Left ventricle myocardium inferior (tissue), 1 donor: ENCODE data around the gene NKTR. TPM values are rescaled to one million over a fixed set of nuclear protein-coding genes. Genes with fewer than 3 reads are reported as not detected.

Source experiments
- DNase-seq: peaks from one replicate; pipeline ENCODE4 v3.0.0-alpha.2; 2020
- H3K27ac ChIP-seq: fragments of 200-600 bp; replicated peaks from 2 replicates; pipeline ENCODE4 v1.8.0; 2021
- H3K27me3 ChIP-seq: fragments of 200-600 bp; 2 replicates; pipeline ENCODE4 v1.8.0; 2021; ENCODE audit warnings: low read depth
- H3K36me3 ChIP-seq: fragments of 200-600 bp; 2 replicates; pipeline ENCODE4 v1.8.0; 2021
- H3K4me1 ChIP-seq: fragments of 200-600 bp; 2 replicates; pipeline ENCODE4 v1.8.0; 2021
- H3K4me3 ChIP-seq: fragments of 200-600 bp; 2 replicates; pipeline ENCODE4 v1.8.0; 2021; ENCODE audit warnings: mild to moderate bottlenecking, moderate library complexity
- H3K9me3 ChIP-seq: fragments of 200-600 bp; replicated peaks from 2 replicates; pipeline ENCODE4 v1.8.0; 2021
- CTCF ChIP-seq: fragments of 200-600 bp; IDR thresholded peaks from 2 replicates; pipeline ENCODE4 v1.8.0; 2021; ENCODE audit warnings: antibody characterized with exemption, mild to moderate bottlenecking, borderline replicate concordance
- intact Hi-C: fragments of 100-400 bp; cut with micrococcal nuclease; formaldehyde crosslinking; loops from one replicate; pipeline ENCODE4 v1.11.0; 2022
- total RNA-seq: library from RNA; stranded (reverse); fragmentation: NEBNext Ultra II Directional; extraction: Animal tissue kit (Norgen Biotek cat#: 25700); gene quantifications from one replicate; pipeline ENCODE4 v1.2.1, GENCODE V29; 2021
- donor health status: DM: no; HTN: yes; CAD: no; lungs with severe emphysema.

The NKTR gene
- total RNA-seq, 1 donor from 2014 or later: 20.0 TPM

DNA sequence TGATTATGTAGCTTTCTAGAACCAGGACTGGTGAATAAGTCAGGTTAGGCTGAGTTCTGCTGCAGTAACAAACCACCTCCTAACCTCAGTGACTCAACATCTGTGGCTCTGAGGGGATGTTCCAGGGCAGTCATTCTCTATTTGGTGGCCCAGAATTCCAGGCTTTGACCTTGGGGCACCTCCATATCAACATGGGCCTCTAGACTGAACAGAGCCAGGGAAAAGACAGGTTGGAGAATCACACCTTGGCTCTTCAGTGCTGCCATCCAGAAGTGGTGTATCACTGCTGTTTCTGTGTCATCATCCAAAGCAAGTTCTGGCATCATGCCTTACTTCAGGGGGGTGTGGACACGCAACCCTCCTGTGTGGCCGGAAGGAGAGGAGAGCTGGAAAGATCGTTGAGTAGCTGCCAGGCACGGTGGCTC is 68.3 kb downstream of the NKTR start:
- Histone ChIP-seq H3K27ac (no peak overlapping the region), H3K36me3 (no peaks in the 10 kb centered on the region), H3K27me3 (no peaks in the 10 kb centered on the region), H3K4me3 (no peak overlapping the region), H3K4me1 (peaks cover 42% of the 10 kb centered on the region), H3K9me3 (no peaks in the 10 kb centered on the region)
- intact Hi-C loops: no loop called here
- TF ChIP-seq CTCF: no peak
- no peak for DNase-seq

- DNase-seq: no peak
- no peaks in the 10 kb centered on the region for H3K27me3 ChIP-seq
- H3K27ac ChIP-seq: no peak overlapping the region
- H3K4me3 ChIP-seq: no peak overlapping the region
- intact Hi-C loops: no loop called here
- H3K36me3 ChIP-seq: no peaks in the 10 kb centered on the region
- TF ChIP-seq CTCF: no peak
- peaks cover 35% of the 10 kb centered on the region for H3K4me1 ChIP-seq
- no peaks in the 10 kb centered on the region for H3K9me3 ChIP-seq
These were observed 69.6 kb downstream of the NKTR start for GRCh38 chr3:42670051-42670576.

DNA sequence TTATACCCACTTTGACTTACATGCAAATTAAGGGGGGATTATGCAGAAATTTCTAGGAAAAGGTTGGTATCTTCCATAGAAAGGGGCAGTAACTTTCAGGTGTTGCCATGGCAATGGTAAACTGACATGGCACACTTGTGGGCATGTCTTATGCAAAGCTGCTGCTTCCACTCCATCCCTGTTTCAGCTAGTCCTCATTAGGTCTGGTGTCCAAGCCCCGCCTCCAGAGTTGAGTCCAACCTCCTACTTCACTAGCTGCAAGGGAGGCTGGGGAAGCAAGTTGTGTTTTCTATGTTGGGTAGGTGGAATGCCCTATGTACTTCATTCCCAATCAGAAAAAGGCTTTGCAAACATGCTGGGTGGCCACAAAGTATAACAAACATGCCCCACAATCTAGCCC is 70.2 kb downstream of the NKTR start:
- no peaks in the 10 kb centered on the region for H3K36me3 ChIP-seq
- H3K4me1 ChIP-seq: peaks cover 30% of the 10 kb centered on the region
- no peak overlapping the region for H3K27ac ChIP-seq
- peaks cover under 1% of the 10 kb centered on the region for H3K9me3 ChIP-seq
- no peak for TF ChIP-seq CTCF
- intact Hi-C loops: no loop called here
- no peak overlapping the region for H3K4me3 ChIP-seq
- H3K27me3 ChIP-seq: no peaks in the 10 kb centered on the region
- DNase-seq: no peak

DNA sequence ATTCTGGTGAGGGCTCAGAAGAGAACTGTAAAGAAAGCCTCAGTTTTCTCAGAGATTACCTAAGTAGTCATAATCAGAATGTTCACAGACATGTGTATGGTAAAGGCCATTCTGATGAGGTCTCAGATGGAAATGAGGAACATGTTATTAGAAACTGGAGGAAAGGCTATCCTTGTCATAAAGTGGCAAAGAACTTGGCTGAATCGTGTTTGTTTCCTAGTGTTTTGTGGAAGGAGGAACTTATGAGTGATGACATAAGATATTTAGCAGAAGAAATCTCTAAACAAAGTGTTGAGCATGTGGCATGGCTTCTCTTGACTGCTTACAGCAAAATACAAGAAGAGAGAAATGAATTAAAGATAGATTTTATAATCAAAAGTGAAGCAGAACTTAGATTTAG is 72.0 kb downstream of the NKTR start:
- no peak overlapping the region for H3K4me3 ChIP-seq
- H3K36me3 ChIP-seq: no peaks in the 10 kb centered on the region
- TF ChIP-seq CTCF: no peak
- intact Hi-C loops: no loop called here
- H3K27me3 ChIP-seq: no peaks in the 10 kb centered on the region
- peaks cover 11% of the 10 kb centered on the region for H3K4me1 ChIP-seq
- peaks cover 12% of the 10 kb centered on the region for H3K9me3 ChIP-seq
- H3K27ac ChIP-seq: no peak overlapping the region
- no peak for DNase-seq

DNA sequence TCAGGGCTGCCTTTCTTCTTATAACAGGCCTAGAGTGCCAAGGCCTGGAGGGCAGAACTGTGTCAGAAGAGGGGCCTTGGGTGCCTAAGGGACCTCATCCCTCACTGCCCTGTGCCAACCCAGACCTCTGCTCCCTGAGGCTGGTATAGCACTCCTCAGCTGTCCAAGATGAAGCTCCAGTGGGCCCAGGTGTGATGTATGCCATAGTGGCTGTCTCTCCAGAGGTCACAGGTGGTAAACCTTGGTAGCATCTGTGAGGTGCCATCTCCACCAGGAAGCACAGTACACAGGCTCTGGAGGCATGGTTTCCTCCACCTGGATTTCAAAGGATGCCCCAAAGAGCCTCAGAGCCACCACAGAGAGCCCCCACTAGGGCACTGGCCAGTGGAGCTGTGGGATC is 72.6 kb downstream of the NKTR start:
- Histone ChIP-seq H3K4me1 (peaks cover 5% of the 10 kb centered on the region), H3K27ac (no peak overlapping the region), H3K27me3 (no peaks in the 10 kb centered on the region), H3K36me3 (no peaks in the 10 kb centered on the region), H3K4me3 (no peak overlapping the region), H3K9me3 (peaks cover 17% of the 10 kb centered on the region)
- TF ChIP-seq CTCF: no peak
- intact Hi-C loops: no loop called here
- no peak for DNase-seq

DNA sequence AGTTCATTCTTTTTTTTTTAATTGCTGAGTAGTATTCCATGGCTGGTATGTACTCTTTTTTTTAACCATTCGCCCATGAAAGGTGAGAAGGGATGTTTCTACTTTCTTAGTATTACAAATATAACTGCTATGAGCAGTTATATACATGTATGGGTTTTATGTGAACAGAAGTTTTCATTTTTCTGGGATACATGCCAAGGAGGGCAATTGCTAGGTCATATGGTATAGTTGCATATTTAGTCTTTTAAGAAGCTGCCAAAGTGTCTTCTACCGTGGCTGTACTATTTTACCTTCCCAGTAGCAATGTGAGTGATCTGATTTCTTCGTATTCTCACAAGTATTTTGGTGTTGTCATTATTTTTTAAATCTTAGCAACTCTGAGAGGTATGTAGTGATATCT is 73.7 kb downstream of the NKTR start:
- H3K9me3 ChIP-seq: peaks cover 22% of the 10 kb centered on the region
- no peaks in the 10 kb centered on the region for H3K27me3 ChIP-seq
- no peaks in the 10 kb centered on the region for H3K36me3 ChIP-seq
- no peak for DNase-seq
- no peak overlapping the region for H3K27ac ChIP-seq
- intact Hi-C loops: no loop called here
- TF ChIP-seq CTCF: no peak
- no peak overlapping the region for H3K4me3 ChIP-seq
- H3K4me1 ChIP-seq: no peaks in the 10 kb centered on the region
